Neuron (in vitro differentiated cells): ENCODE measurements around the gene ATF7.
"Not testable (repeated sequence)": the region's sequence is repeated elsewhere in the genome, so short reads cannot be mapped to it uniquely, and the experiment has no call there.

Experiments
- H2AFZ ChIP-seq: one replicate; pipeline ENCODE4 v1.6.1; 2013; ENCODE audit warnings: low read depth, mild to moderate bottlenecking, inconsistent platforms, low read length, moderate library complexity
- H3K27me3 ChIP-seq: one replicate; pipeline ENCODE4 v1.6.1; 2013; ENCODE audit warnings: low read length; ENCODE audit not compliant: insufficient read depth
- H3K36me3 ChIP-seq: one replicate; pipeline ENCODE4 v1.6.1; 2013; ENCODE audit warnings: low read length; ENCODE audit not compliant: insufficient read depth
- H3K4me1 ChIP-seq: one replicate; pipeline ENCODE4 v1.6.1; 2013; ENCODE audit warnings: low read length; ENCODE audit not compliant: insufficient read depth
- H3K4me3 ChIP-seq: 2 replicates; pipeline ENCODE4 v1.5.1; 2013; ENCODE audit warnings: mild to moderate bottlenecking, low read length, moderate library complexity
- H3K9me3 ChIP-seq: one replicate; pipeline ENCODE4 v1.6.1; 2013; ENCODE audit warnings: low read length

Gene ATF7

GRCh38 chr12:53565376-53565775, 60.8 kb downstream of the ATF7 start:
- not testable (repeated sequence) for H3K4me1 ChIP-seq, H3K9me3 ChIP-seq, H3K36me3 ChIP-seq, H2AFZ ChIP-seq, H3K4me3 ChIP-seq, H3K27me3 ChIP-seq

- no peaks in the 10 kb centered on the region for H3K36me3 ChIP-seq
Measured at GRCh38 chr12:53564941-53565340, 61.2 kb downstream of the ATF7 start.

GRCh38 chr12:53564278-53564677, 61.9 kb downstream of the ATF7 start:
- Histone ChIP-seq H3K4me1 (peaks cover 6% of the 10 kb centered on the region), H3K27me3 (no peaks in the 10 kb centered on the region), H2AFZ (no peak overlapping the region), H3K4me3 (no peak overlapping the region), H3K9me3 (no peaks in the 10 kb centered on the region), H3K36me3 (no peaks in the 10 kb centered on the region)

More at GRCh38 chr12:53564941-53565340, 61.2 kb downstream of the ATF7 start:
- no peak overlapping the region for H3K4me3 ChIP-seq
- no peaks in the 10 kb centered on the region for H3K9me3 ChIP-seq
- H3K27me3 ChIP-seq: no peaks in the 10 kb centered on the region
- no peak overlapping the region for H2AFZ ChIP-seq
- H3K4me1 ChIP-seq: peaks cover 6% of the 10 kb centered on the region

GRCh38 chr12:53563452-53564028, 62.6 kb downstream of the ATF7 start:
- H3K36me3 ChIP-seq: no peaks in the 10 kb centered on the region
- no peak overlapping the region for H3K4me3 ChIP-seq

GRCh38 chr12:53561590-53561953, 64.6 kb downstream of the ATF7 start:
- Histone ChIP-seq H3K4me3 (no peak overlapping the region), H3K27me3 (no peaks in the 10 kb centered on the region), H3K36me3 (no peaks in the 10 kb centered on the region), H3K9me3 (no peaks in the 10 kb centered on the region), H2AFZ (no peak overlapping the region), H3K4me1 (peaks cover 5% of the 10 kb centered on the region)

More at GRCh38 chr12:53563452-53564028, 62.6 kb downstream of the ATF7 start:
- no peaks in the 10 kb centered on the region for H3K27me3 ChIP-seq
- H2AFZ ChIP-seq: no peak overlapping the region
- peaks cover 6% of the 10 kb centered on the region for H3K4me1 ChIP-seq
- no peaks in the 10 kb centered on the region for H3K9me3 ChIP-seq

GRCh38 chr12:53560912-53561589, 65.1 kb downstream of the ATF7 start:
- H3K36me3 ChIP-seq: no peaks in the 10 kb centered on the region
- no peaks in the 10 kb centered on the region for H3K9me3 ChIP-seq
- no peak overlapping the region for H2AFZ ChIP-seq
- no peak overlapping the region for H3K4me3 ChIP-seq
- H3K27me3 ChIP-seq: no peaks in the 10 kb centered on the region
- H3K4me1 ChIP-seq: peaks cover under 1% of the 10 kb centered on the region

GRCh38 chr12:53560351-53560750, 65.8 kb downstream of the ATF7 start:
- H2AFZ ChIP-seq: no peak overlapping the region
- no peaks in the 10 kb centered on the region for H3K4me1 ChIP-seq
- H3K9me3 ChIP-seq: no peaks in the 10 kb centered on the region
- no peaks in the 10 kb centered on the region for H3K36me3 ChIP-seq
- no peaks in the 10 kb centered on the region for H3K27me3 ChIP-seq
- no peak overlapping the region for H3K4me3 ChIP-seq

- no peak overlapping the region for H2AFZ ChIP-seq
- no peaks in the 10 kb centered on the region for H3K36me3 ChIP-seq
- no peaks in the 10 kb centered on the region for H3K27me3 ChIP-seq
- H3K4me1 ChIP-seq: no peaks in the 10 kb centered on the region
- no peaks in the 10 kb centered on the region for H3K9me3 ChIP-seq
- no peak overlapping the region for H3K4me3 ChIP-seq
Measured at GRCh38 chr12:53558631-53559030, 67.6 kb downstream of the ATF7 start.

GRCh38 chr12:53552361-53553327, 73.5 kb downstream of the ATF7 start:
- Histone ChIP-seq H3K4me3 (no peak overlapping the region), H3K9me3 (no peaks in the 10 kb centered on the region)

GRCh38 chr12:53551889-53552291, 74.3 kb downstream of the ATF7 start:
- no peak overlapping the region for H2AFZ ChIP-seq

More at GRCh38 chr12:53552361-53553327, 73.5 kb downstream of the ATF7 start:
- H2AFZ ChIP-seq: no peak overlapping the region
- H3K36me3 ChIP-seq: peaks cover 6% of the 10 kb centered on the region
- peaks cover 4% of the 10 kb centered on the region for H3K4me1 ChIP-seq
- H3K27me3 ChIP-seq: no peaks in the 10 kb centered on the region

GRCh38 chr12:53550595-53550994, 75.6 kb downstream of the ATF7 start:
- H3K9me3 ChIP-seq: no peaks in the 10 kb centered on the region
- H3K36me3 ChIP-seq: peaks cover 7% of the 10 kb centered on the region
- H3K27me3 ChIP-seq: no peaks in the 10 kb centered on the region
- peaks cover 4% of the 10 kb centered on the region for H3K4me1 ChIP-seq
- no peak overlapping the region for H2AFZ ChIP-seq
- H3K4me3 ChIP-seq: no peak overlapping the region

More at GRCh38 chr12:53551889-53552291, 74.3 kb downstream of the ATF7 start:
- Histone ChIP-seq H3K27me3 (no peaks in the 10 kb centered on the region), H3K4me1 (peaks cover 4% of the 10 kb centered on the region), H3K36me3 (peaks cover 7% of the 10 kb centered on the region), H3K4me3 (no peak overlapping the region), H3K9me3 (no peaks in the 10 kb centered on the region)

GRCh38 chr12:53550131-53550530, 76.1 kb downstream of the ATF7 start:
- not testable (repeated sequence) for H3K4me3 ChIP-seq, H3K27me3 ChIP-seq, H3K4me1 ChIP-seq, H2AFZ ChIP-seq, H3K36me3 ChIP-seq, H3K9me3 ChIP-seq

- not testable (repeated sequence) for H2AFZ ChIP-seq, H3K4me1 ChIP-seq, H3K27me3 ChIP-seq, H3K9me3 ChIP-seq, H3K36me3 ChIP-seq, H3K4me3 ChIP-seq
Measured at GRCh38 chr12:53548354-53548753, 77.8 kb downstream of the ATF7 start.
